Measurements from ENCODE around the gene H3-3A.

The H3-3A gene

GRCh38 chr1:226052061-226052460 lies 10.5 kb upstream of the H3-3A start:
- no peak for DNase-seq (ENCODE audit: extremely low read depth in 1 of 2, low read depth in 1 of 2)

- DNase-seq (ENCODE audit: extremely low read depth in 1 of 2, low read depth in 1 of 2) = no peak
These were observed 7.8 kb upstream of the H3-3A start for GRCh38 chr1:226054519-226055327.

GRCh38 chr1:226059709-226060108 lies 2.8 kb upstream of the H3-3A start:
- DNase-seq (ENCODE audit: extremely low read depth in 1 of 2, low read depth in 1 of 2) = no peak

GRCh38 chr1:226060427-226060826 lies 2.1 kb upstream of the H3-3A start:
- DNase-seq (ENCODE audit: extremely low read depth in 1 of 2, low read depth in 1 of 2) = no peak

- no peak for DNase-seq (ENCODE audit: extremely low read depth in 1 of 2, low read depth in 1 of 2)
These were observed 1.3 kb upstream of the H3-3A start for GRCh38 chr1:226061068-226061840.

GRCh38 chr1:226061841-226062557 lies 517 bp upstream of the H3-3A start:
- no peak for DNase-seq (ENCODE audit: extremely low read depth in 1 of 2, low read depth in 1 of 2)

- DNase-seq (ENCODE audit: extremely low read depth in 1 of 2, low read depth in 1 of 2) = peak in 1 of 2 donors; percentile 15
These were observed 884 bp downstream of the H3-3A start for GRCh38 chr1:226063224-226063976.

GRCh38 chr1:226063977-226064815 lies 1.7 kb downstream of the H3-3A start:
- DNase-seq (ENCODE audit: extremely low read depth in 1 of 2, low read depth in 1 of 2) = no peak

- DNase-seq (ENCODE audit: extremely low read depth in 1 of 2, low read depth in 1 of 2) = no peak
These were observed 2.3 kb downstream of the H3-3A start for GRCh38 chr1:226064816-226065248.

- DNase-seq (ENCODE audit: extremely low read depth in 1 of 2, low read depth in 1 of 2) = no peak
These were observed 4.0 kb downstream of the H3-3A start for GRCh38 chr1:226066415-226067078.

GRCh38 chr1:226069811-226070489 lies 7.4 kb downstream of the H3-3A start:
- no peak for DNase-seq (ENCODE audit: extremely low read depth in 1 of 2, low read depth in 1 of 2)

- no peak for DNase-seq (ENCODE audit: extremely low read depth in 1 of 2, low read depth in 1 of 2)
These were observed 9.8 kb downstream of the H3-3A start for GRCh38 chr1:226072347-226072746.

GRCh38 chr1:226073184-226073950 lies 10.9 kb downstream of the H3-3A start:
- no peak for DNase-seq (ENCODE audit: extremely low read depth in 1 of 2, low read depth in 1 of 2)

GRCh38 chr1:226074046-226074445 lies 11.5 kb downstream of the H3-3A start:
- DNase-seq (ENCODE audit: extremely low read depth in 1 of 2, low read depth in 1 of 2) = no peak

- no peak for DNase-seq (ENCODE audit: extremely low read depth in 1 of 2, low read depth in 1 of 2)
These were observed 13.9 kb downstream of the H3-3A start for GRCh38 chr1:226076378-226076777.

GRCh38 chr1:226078374-226078773 lies 15.9 kb downstream of the H3-3A start:
- no peak for DNase-seq (ENCODE audit: extremely low read depth in 1 of 2, low read depth in 1 of 2)

- DNase-seq (ENCODE audit: extremely low read depth in 1 of 2, low read depth in 1 of 2) = no peak
These were observed 20.0 kb downstream of the H3-3A start for GRCh38 chr1:226082587-226082917.

- no peak for DNase-seq (ENCODE audit: extremely low read depth in 1 of 2, low read depth in 1 of 2)
These were observed 20.4 kb downstream of the H3-3A start for GRCh38 chr1:226082959-226083301.
